Measurements from ENCODE around the gene IL4I1. TPM values are rescaled to one million over a fixed set of nuclear protein-coding genes. Genes with fewer than 3 reads are reported as not detected.

IL4I1 gene
- total RNA-seq, 1 donor from 2014 or later, result 0.90 TPM

- H3K4me3 Mint-ChIP-seq (ENCODE audit: unreplicated experiment), result no peak overlapping the region
- H3K27ac Mint-ChIP-seq (ENCODE audit: unreplicated experiment), result no peak overlapping the region
- peaks cover 25% of the 10 kb centered on the region for H3K27me3 Mint-ChIP-seq (ENCODE audit: unreplicated experiment)
- H3K4me1 Mint-ChIP-seq (ENCODE audit: unreplicated experiment), result peaks cover 13% of the 10 kb centered on the region
- no peak for DNase-seq (ENCODE audit: low spot score)
- H3K36me3 Mint-ChIP-seq (ENCODE audit: low read depth, unreplicated experiment), result peaks cover 26% of the 10 kb centered on the region
- TF ChIP-seq CTCF (IDR thresholded peaks at IDR 0.05; ENCODE audit: unreplicated experiment), result no peak
- H3K9me3 Mint-ChIP-seq (ENCODE audit: unreplicated experiment), result no peaks in the 10 kb centered on the region
Observed at GRCh38 chr19:49932041-49932451, 35.4 kb upstream of the IL4I1 start.

GRCh38 chr19:49931293-49932040 is 34.8 kb upstream of the IL4I1 start:
- peaks cover 28% of the 10 kb centered on the region for H3K36me3 Mint-ChIP-seq (ENCODE audit: low read depth, unreplicated experiment)
- no peaks in the 10 kb centered on the region for H3K9me3 Mint-ChIP-seq (ENCODE audit: unreplicated experiment)
- H3K27me3 Mint-ChIP-seq (ENCODE audit: unreplicated experiment), result peaks cover 26% of the 10 kb centered on the region
- H3K4me1 Mint-ChIP-seq (ENCODE audit: unreplicated experiment), result peaks cover 13% of the 10 kb centered on the region
- TF ChIP-seq CTCF (IDR thresholded peaks at IDR 0.05; ENCODE audit: unreplicated experiment), result no peak
- DNase-seq (ENCODE audit: low spot score), result no peak
- no peak overlapping the region for H3K4me3 Mint-ChIP-seq (ENCODE audit: unreplicated experiment)
- H3K27ac Mint-ChIP-seq (ENCODE audit: unreplicated experiment), result no peak overlapping the region

GRCh38 chr19:49930483-49931011 is 33.9 kb upstream of the IL4I1 start:
- TF ChIP-seq CTCF (IDR thresholded peaks at IDR 0.05; ENCODE audit: unreplicated experiment), result no peak
- Mint-ChIP-seq H3K27ac (ENCODE audit: unreplicated experiment) (peak overlapping the region; percentile 93), H3K4me1 (ENCODE audit: unreplicated experiment) (peaks cover 13% of the 10 kb centered on the region), H3K36me3 (ENCODE audit: low read depth, unreplicated experiment) (peaks cover 30% of the 10 kb centered on the region), H3K4me3 (ENCODE audit: unreplicated experiment) (peak overlapping the region; percentile 99), H3K9me3 (ENCODE audit: unreplicated experiment) (no peaks in the 10 kb centered on the region), H3K27me3 (ENCODE audit: unreplicated experiment) (peaks cover 27% of the 10 kb centered on the region)
- DNase-seq (ENCODE audit: low spot score), result peak; percentile 9

GRCh38 chr19:49929611-49930482 is 33.2 kb upstream of the IL4I1 start:
- no peak for TF ChIP-seq CTCF (IDR thresholded peaks at IDR 0.05; ENCODE audit: unreplicated experiment)
- peak; percentile 91 for DNase-seq (ENCODE audit: low spot score)
- H3K36me3 Mint-ChIP-seq (ENCODE audit: low read depth, unreplicated experiment), result peaks cover 34% of the 10 kb centered on the region
- H3K27ac Mint-ChIP-seq (ENCODE audit: unreplicated experiment), result peak overlapping the region; percentile 93
- H3K4me3 Mint-ChIP-seq (ENCODE audit: unreplicated experiment), result peak overlapping the region; percentile 99
- H3K27me3 Mint-ChIP-seq (ENCODE audit: unreplicated experiment), result peaks cover 29% of the 10 kb centered on the region
- H3K9me3 Mint-ChIP-seq (ENCODE audit: unreplicated experiment), result no peaks in the 10 kb centered on the region
- peaks cover 13% of the 10 kb centered on the region for H3K4me1 Mint-ChIP-seq (ENCODE audit: unreplicated experiment)

All from endothelial cell (in vitro differentiated cells).